HepG2 (cell line): ENCODE measurements around the gene BATF2. TPM values are rescaled to one million over a fixed set of nuclear protein-coding genes. Genes with fewer than 3 reads are reported as not detected.

ENCODE experiments used
- GABPA ChIP-seq, 2 experiments: IDR thresholded peaks; 2 replicates each; pipeline ENCODE4 v1.6.1; 2011 to 2016; ENCODE audit warnings: low read depth in 2 of 2, low read length in 1 of 2, missing biosample characterization in 1 of 2, missing genetic modification characterization in 1 of 2
- HOXA3 ChIP-seq: sonication (generic); formaldehyde crosslinking; IDR thresholded peaks from 2 replicates; pipeline ENCODE4 v1.5.0; 2020; ENCODE audit warnings: missing genetic modification reagents
- KDM5B ChIP-seq: sonication (generic); formaldehyde crosslinking; IDR thresholded peaks from 2 replicates; pipeline ENCODE4 v1.4.0; 2020; ENCODE audit warnings: missing genetic modification reagents, mild to moderate bottlenecking, borderline replicate concordance
- MED1 ChIP-seq: sonication (generic); formaldehyde crosslinking; IDR thresholded peaks from 2 replicates; pipeline ENCODE4 v1.4.0; 2020; ENCODE audit warnings: missing genetic modification reagents
- MXI1 ChIP-seq: IDR thresholded peaks from 3 replicates; pipeline ENCODE4 v1.6.1; 2012; ENCODE audit warnings: low read depth, low read length, inconsistent platforms, borderline replicate concordance
- PHF21A ChIP-seq: sonication (generic); formaldehyde crosslinking; IDR thresholded peaks from 2 replicates; pipeline ENCODE4 v1.5.0; 2020; ENCODE audit warnings: mild to moderate bottlenecking, missing genetic modification reagents
- POLR2AphosphoS5 ChIP-seq: IDR thresholded peaks from 2 replicates; pipeline ENCODE4 v1.6.1; 2012; ENCODE audit warnings: low read depth, low read length
- RARA ChIP-seq: IDR thresholded peaks from 2 replicates; pipeline ENCODE4 v1.6.1; 2016; ENCODE audit warnings: missing genetic modification reagents, missing compliant biosample characterization
- SPEN ChIP-seq: sonication (generic); formaldehyde crosslinking; IDR thresholded peaks from 2 replicates; pipeline ENCODE4 v1.5.1; 2020; ENCODE audit warnings: low read depth, mild to moderate bottlenecking, missing genetic modification reagents
- TGIF2 ChIP-seq: IDR thresholded peaks from 2 replicates; pipeline ENCODE4 v1.6.1; 2016; ENCODE audit warnings: control low read depth, missing compliant biosample characterization
- THYN1 ChIP-seq: sonication (generic); formaldehyde crosslinking; IDR thresholded peaks from 2 replicates; pipeline ENCODE4 v1.8.1; 2023; ENCODE audit warnings: low read depth, mild to moderate bottlenecking, moderate library complexity, missing genetic modification reagents, borderline replicate concordance
- YY1 ChIP-seq: IDR thresholded peaks from 2 replicates; pipeline ENCODE4 v1.6.1; 2011; ENCODE audit warnings: low read length, low read depth, moderate library complexity, mild to moderate bottlenecking; ENCODE audit not compliant: insufficient read depth, insufficient replicate concordance
- ZNF12 ChIP-seq: sonication (generic); formaldehyde crosslinking; IDR thresholded peaks from 2 replicates; pipeline ENCODE4 v1.5.0; 2020; ENCODE audit warnings: missing genetic modification reagents
- ZNF317 ChIP-seq: sonication (generic); formaldehyde crosslinking; IDR thresholded peaks from 2 replicates; pipeline ENCODE4 v1.5.0; 2020; ENCODE audit warnings: mild to moderate bottlenecking, missing genetic modification reagents
- ZNF687 ChIP-seq: sonication (generic); formaldehyde crosslinking; IDR thresholded peaks from 2 replicates; pipeline ENCODE4 v1.5.1; 2020; ENCODE audit warnings: mild to moderate bottlenecking, missing genetic modification reagents, moderate library complexity
- ZNF709 ChIP-seq: sonication (generic); formaldehyde crosslinking; IDR thresholded peaks from 2 replicates; pipeline ENCODE4 v1.5.0; 2020; ENCODE audit warnings: mild to moderate bottlenecking, missing genetic modification reagents
- ZNF747 ChIP-seq: sonication (generic); formaldehyde crosslinking; IDR thresholded peaks from 2 replicates; pipeline ENCODE4 v1.8.1; 2023; ENCODE audit warnings: missing genetic modification reagents, mild to moderate bottlenecking, borderline replicate concordance
- polyA plus RNA-seq, 8 experiments: library from polyadenylated mRNA; depleted of rRNA in 3 of 8; stranded (reverse) in 7 of 8; unstranded in 1 of 8; fragments of >200 nt; fragmentation: Illumina TruSeq in 4 of 8; extraction: Trizol in 4 of 8; gene quantifications; 2 replicates each; pipeline versions ENCODE4 v1.2.1 to v1.2.3, GENCODE V29; 2011 to 2016; ENCODE audit warnings: low read depth in 4 of 8, missing spikeins in 1 of 8, mixed read lengths in 1 of 8; ENCODE audit not compliant: insufficient read depth in 1 of 8
- total RNA-seq, 5 experiments: library from RNA; depleted of rRNA; stranded (reverse); fragments of >200 nt; fragmentation: Illumina TruSeq; extraction: Trizol; gene quantifications; 2 replicates each; pipeline ENCODE4 v1.2.3, GENCODE V29; 2016; ENCODE audit warnings: low read depth in 1 of 5
- TF ChIP-seq, protein P1 (sequence below): IDR thresholded peaks from 2 replicates; pipeline ENCODE4 v1.6.1; 2016; ENCODE audit warnings: missing genetic modification reagents, missing compliant biosample characterization
- TF ChIP-seq, protein P2 (sequence below): sonication (generic); IDR thresholded peaks from 2 replicates; pipeline ENCODE4 v1.6.1; 2016; ENCODE audit warnings: low read depth, borderline replicate concordance
- TF ChIP-seq, protein P3 (sequence below): sonication (generic); formaldehyde crosslinking; IDR thresholded peaks from 2 replicates; pipeline ENCODE4 v1.4.0; 2020; ENCODE audit warnings: missing genetic modification reagents

Gene BATF2
- total and polyA plus RNA-seq, 2 of the 13 experiments (the other 11 are each of a cell fraction or from before 2014, with no cell fraction given), result 2.8 to 3.9 TPM

DNA sequence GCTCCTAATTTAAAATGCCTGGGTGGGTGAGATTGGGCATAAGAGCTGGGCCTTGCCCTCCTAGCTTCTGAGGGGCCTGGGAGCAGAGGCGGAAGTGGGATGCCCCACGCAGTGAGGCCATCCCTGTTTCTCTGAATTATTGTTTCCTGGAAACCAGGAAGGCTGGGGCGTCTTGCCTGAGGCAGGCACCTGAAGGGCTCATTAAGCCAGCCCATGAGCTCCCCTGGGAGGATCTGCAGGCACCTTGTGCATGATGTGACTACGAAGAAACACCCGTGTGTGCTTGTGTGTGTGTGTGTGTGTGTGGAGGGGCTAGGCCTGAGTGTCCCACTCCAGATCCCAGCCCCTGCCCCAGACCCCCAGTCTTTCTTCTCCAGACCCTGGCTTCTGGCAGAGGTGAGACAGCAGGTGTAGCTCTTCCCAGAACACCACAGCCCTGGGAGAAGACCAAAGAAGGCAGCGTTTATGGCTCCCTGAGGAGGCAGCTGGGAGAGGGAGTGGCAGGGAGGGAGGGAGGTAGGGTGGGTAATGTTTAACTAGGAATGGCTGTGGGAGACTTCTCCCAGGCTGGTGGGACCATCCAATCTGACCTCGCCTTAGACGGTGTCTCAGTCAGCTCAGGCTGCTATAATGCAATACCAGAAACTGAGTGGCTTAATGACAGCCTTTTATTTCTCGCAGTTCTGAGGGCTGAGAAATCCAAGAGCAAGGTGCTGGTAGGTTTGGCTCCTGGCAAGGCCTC is 2.1 kb upstream of the BATF2 start (continued):
- 0 out of 2 replicates have a peak, but pooled peaks have one; percentile 39 for TF ChIP-seq ZNF317 (CRISPR knock-in tag)
- TF ChIP-seq MED1 (CRISPR knock-in tag), result 0 out of 2 replicates have a peak, but pooled peaks have one; percentile 23
- peak; percentile 62; the same call in 1 of the 2 replicates for TF ChIP-seq ZNF12 (CRISPR knock-in tag)
- TF ChIP-seq, protein P1, sequence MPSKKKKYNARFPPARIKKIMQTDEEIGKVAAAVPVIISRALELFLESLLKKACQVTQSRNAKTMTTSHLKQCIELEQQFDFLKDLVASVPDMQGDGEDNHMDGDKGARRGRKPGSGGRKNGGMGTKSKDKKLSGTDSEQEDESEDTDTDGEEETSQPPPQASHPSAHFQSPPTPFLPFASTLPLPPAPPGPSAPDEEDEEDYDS (CRISPR knock-in tag), result peak; percentile 45; the same call in 1 of the 2 replicates
- no peak for TF ChIP-seq PHF21A (CRISPR knock-in tag)
- peak; percentile 12; the same call in 1 of the 2 replicates for TF ChIP-seq SPEN (CRISPR knock-in tag)
- no peak for TF ChIP-seq THYN1 (CRISPR knock-in tag)
- peak; percentile 35 for TF ChIP-seq YY1
- TF ChIP-seq POLR2AphosphoS5, result peak; percentile 64
- TF ChIP-seq, protein P2, sequence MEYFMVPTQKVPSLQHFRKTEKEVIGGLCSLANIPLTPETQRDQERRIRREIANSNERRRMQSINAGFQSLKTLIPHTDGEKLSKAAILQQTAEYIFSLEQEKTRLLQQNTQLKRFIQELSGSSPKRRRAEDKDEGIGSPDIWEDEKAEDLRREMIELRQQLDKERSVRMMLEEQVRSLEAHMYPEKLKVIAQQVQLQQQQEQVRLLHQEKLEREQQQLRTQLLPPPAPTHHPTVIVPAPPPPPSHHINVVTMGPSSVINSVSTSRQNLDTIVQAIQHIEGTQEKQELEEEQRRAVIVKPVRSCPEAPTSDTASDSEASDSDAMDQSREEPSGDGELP, result peak; percentile 74
- no peak for TF ChIP-seq GABPA (IDR thresholded peaks at IDR 0.05; ENCODE audit: low read depth, low read length)
- peak; percentile 2; the same call in 1 of the 2 replicates for TF ChIP-seq GABPA (CRISPR knock-in tag; IDR thresholded peaks at IDR 0.05; ENCODE audit: low read depth)
- 0 out of 2 replicates have a peak, but pooled peaks have one; percentile 18 for TF ChIP-seq HOXA3 (CRISPR knock-in tag)
- peak; percentile 4; the same call in 1 of the 2 replicates for TF ChIP-seq RARA (CRISPR knock-in tag)
- TF ChIP-seq KDM5B, result peak; percentile 77; the same call in 1 of the 2 replicates
- TF ChIP-seq, protein P3, sequence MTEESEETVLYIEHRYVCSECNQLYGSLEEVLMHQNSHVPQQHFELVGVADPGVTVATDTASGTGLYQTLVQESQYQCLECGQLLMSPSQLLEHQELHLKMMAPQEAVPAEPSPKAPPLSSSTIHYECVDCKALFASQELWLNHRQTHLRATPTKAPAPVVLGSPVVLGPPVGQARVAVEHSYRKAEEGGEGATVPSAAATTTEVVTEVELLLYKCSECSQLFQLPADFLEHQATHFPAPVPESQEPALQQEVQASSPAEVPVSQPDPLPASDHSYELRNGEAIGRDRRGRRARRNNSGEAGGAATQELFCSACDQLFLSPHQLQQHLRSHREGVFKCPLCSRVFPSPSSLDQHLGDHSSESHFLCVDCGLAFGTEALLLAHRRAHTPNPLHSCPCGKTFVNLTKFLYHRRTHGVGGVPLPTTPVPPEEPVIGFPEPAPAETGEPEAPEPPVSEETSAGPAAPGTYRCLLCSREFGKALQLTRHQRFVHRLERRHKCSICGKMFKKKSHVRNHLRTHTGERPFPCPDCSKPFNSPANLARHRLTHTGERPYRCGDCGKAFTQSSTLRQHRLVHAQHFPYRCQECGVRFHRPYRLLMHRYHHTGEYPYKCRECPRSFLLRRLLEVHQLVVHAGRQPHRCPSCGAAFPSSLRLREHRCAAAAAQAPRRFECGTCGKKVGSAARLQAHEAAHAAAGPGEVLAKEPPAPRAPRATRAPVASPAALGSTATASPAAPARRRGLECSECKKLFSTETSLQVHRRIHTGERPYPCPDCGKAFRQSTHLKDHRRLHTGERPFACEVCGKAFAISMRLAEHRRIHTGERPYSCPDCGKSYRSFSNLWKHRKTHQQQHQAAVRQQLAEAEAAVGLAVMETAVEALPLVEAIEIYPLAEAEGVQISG (CRISPR knock-in tag), result peak; percentile 30; the same call in 1 of the 2 replicates
- no peak for TF ChIP-seq ZNF747 (CRISPR knock-in tag)
- TF ChIP-seq MXI1, result peak; percentile 11; the same call in 1 of the 3 replicates
- 0 out of 2 replicates have a peak, but pooled peaks have one; percentile 27 for TF ChIP-seq ZNF709
- peak; percentile 60 for TF ChIP-seq ZNF687
- no peak for TF ChIP-seq TGIF2 (CRISPR knock-in tag)
